SU-DHL-6 (cell line): Measurements from ENCODE around the gene NRG3.

Source experiments
- H2AFZ ChIP-seq: fragments of 200-600 bp; sonication (generic); 2 replicates; pipeline ENCODE4 v1.6.1; 2014; ENCODE audit warnings: low read depth, mild to moderate bottlenecking, moderate library complexity, mixed read lengths, antibody characterized with exemption, low read length; ENCODE audit not compliant: severe bottlenecking
- H3F3A ChIP-seq: fragments of 200-600 bp; shearing (Covaris generic); 2 replicates; pipeline ENCODE4 v1.6.0; 2016; ENCODE audit warnings: antibody characterized with exemption, mild to moderate bottlenecking; ENCODE audit not compliant: insufficient read depth
- H3K27ac ChIP-seq: fragments of 200-600 bp; sonication (generic); 2 replicates; pipeline ENCODE4 v1.5.1; 2016; ENCODE audit warnings: low read depth, mild to moderate bottlenecking, low read length, moderate library complexity, mixed read lengths
- H3K27me3 ChIP-seq: fragments of 200-600 bp; sonication (generic), shearing (Covaris generic); 2 replicates; pipeline ENCODE4 v1.6.0; 2014; ENCODE audit warnings: mild to moderate bottlenecking, low read length
- H3K36me3 ChIP-seq: fragments of 200-600 bp; sonication (generic); 2 replicates; pipeline ENCODE4 v1.6.1; 2014; ENCODE audit warnings: mild to moderate bottlenecking, low read length, mixed read lengths
- H3K4me2 ChIP-seq: fragments of 300-600, 200-600 bp; shearing (Covaris generic), sonication (generic); 2 replicates; pipeline ENCODE4 v1.6.0; 2014; ENCODE audit warnings: low read length, low read depth, mild to moderate bottlenecking; ENCODE audit not compliant: poor library complexity, severe bottlenecking
- H3K4me3 ChIP-seq: fragments of 200-600 bp; sonication (generic); 2 replicates; pipeline ENCODE4 v1.5.1; 2014; ENCODE audit warnings: antibody characterized with exemption, low read length, mild to moderate bottlenecking, mixed read lengths; ENCODE audit not compliant: insufficient read depth, poor library complexity, severe bottlenecking
- H3K79me2 ChIP-seq: fragments of 200-600 bp; sonication (generic); 2 replicates; pipeline ENCODE4 v1.6.1; 2014; ENCODE audit warnings: mild to moderate bottlenecking, low read length, moderate library complexity; ENCODE audit not compliant: insufficient read depth
- H3K9ac ChIP-seq: fragments of 200-600 bp; sonication (generic); 2 replicates; pipeline ENCODE4 v1.7.0; 2014; ENCODE audit warnings: mild to moderate bottlenecking, low read length
- H3K9me2 ChIP-seq: fragments of 200-600 bp; sonication (generic); replicated peaks from 2 replicates; pipeline ENCODE4 v1.6.1; 2014; ENCODE audit warnings: low read length; ENCODE audit not compliant: insufficient read depth
- H3K9me3 ChIP-seq: fragments of 200-600 bp; sonication (generic); 2 replicates; pipeline ENCODE4 v1.6.1; 2014; ENCODE audit warnings: low read length, mixed read lengths; ENCODE audit not compliant: insufficient read depth
- H4K20me1 ChIP-seq: fragments of 200-600 bp; sonication (generic); 2 replicates; pipeline ENCODE4 v1.6.1; 2014; ENCODE audit warnings: low read depth, mild to moderate bottlenecking, antibody characterized with exemption, low read length, moderate library complexity, mixed read lengths
- EZH2phosphoT487 ChIP-seq: fragments of 200-600 bp; sonication (generic), shearing (Covaris generic); conservative IDR thresholded peaks from 2 replicates; pipeline ENCODE4 v1.6.1; 2018; ENCODE audit warnings: mild to moderate bottlenecking, antibody characterized with exemption, low read length, moderate library complexity, mixed read lengths
- TF ChIP-seq, protein P1 (sequence below): fragments of 200-600 bp; sonication (generic); IDR thresholded peaks from one replicate; pipeline ENCODE4 v1.5.1; 2017; ENCODE audit warnings: antibody characterized with exemption, mild to moderate bottlenecking, low read length, moderate library complexity; ENCODE audit not compliant: insufficient read depth, poor library complexity, severe bottlenecking

NRG3 gene

GRCh38 chr10:82938331-82938730 is 1063.3 kb downstream of the NRG3 start:
- H3K27ac ChIP-seq: no peak overlapping the region
- no peaks in the 10 kb centered on the region for H3K79me2 ChIP-seq
- H3K9me3 ChIP-seq: no peaks in the 10 kb centered on the region
- TF ChIP-seq EZH2phosphoT487: no peak
- TF ChIP-seq, protein P1, sequence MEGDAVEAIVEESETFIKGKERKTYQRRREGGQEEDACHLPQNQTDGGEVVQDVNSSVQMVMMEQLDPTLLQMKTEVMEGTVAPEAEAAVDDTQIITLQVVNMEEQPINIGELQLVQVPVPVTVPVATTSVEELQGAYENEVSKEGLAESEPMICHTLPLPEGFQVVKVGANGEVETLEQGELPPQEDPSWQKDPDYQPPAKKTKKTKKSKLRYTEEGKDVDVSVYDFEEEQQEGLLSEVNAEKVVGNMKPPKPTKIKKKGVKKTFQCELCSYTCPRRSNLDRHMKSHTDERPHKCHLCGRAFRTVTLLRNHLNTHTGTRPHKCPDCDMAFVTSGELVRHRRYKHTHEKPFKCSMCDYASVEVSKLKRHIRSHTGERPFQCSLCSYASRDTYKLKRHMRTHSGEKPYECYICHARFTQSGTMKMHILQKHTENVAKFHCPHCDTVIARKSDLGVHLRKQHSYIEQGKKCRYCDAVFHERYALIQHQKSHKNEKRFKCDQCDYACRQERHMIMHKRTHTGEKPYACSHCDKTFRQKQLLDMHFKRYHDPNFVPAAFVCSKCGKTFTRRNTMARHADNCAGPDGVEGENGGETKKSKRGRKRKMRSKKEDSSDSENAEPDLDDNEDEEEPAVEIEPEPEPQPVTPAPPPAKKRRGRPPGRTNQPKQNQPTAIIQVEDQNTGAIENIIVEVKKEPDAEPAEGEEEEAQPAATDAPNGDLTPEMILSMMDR: no peak
- H3K36me3 ChIP-seq: no peaks in the 10 kb centered on the region
- H2AFZ ChIP-seq: no peak overlapping the region
- no peak overlapping the region for H3K9ac ChIP-seq
- H3K27me3 ChIP-seq: no peaks in the 10 kb centered on the region
- no peaks in the 10 kb centered on the region for H3K9me2 ChIP-seq
- no peaks in the 10 kb centered on the region for H3F3A ChIP-seq
- no peak overlapping the region for H3K4me2 ChIP-seq
- H4K20me1 ChIP-seq: no peaks in the 10 kb centered on the region
- H3K4me3 ChIP-seq: no peak overlapping the region

- Histone ChIP-seq H3K27ac (no peak overlapping the region), H3K9ac (no peak overlapping the region), H3K9me3 (no peaks in the 10 kb centered on the region), H3K79me2 (no peaks in the 10 kb centered on the region), H3K4me2 (no peak overlapping the region), H2AFZ (no peak overlapping the region), H3K27me3 (no peaks in the 10 kb centered on the region), H3K4me3 (no peak overlapping the region), H3K9me2 (no peaks in the 10 kb centered on the region), H3K36me3 (no peaks in the 10 kb centered on the region), H3F3A (no peaks in the 10 kb centered on the region), H4K20me1 (no peaks in the 10 kb centered on the region)
- no peak for TF ChIP-seq EZH2phosphoT487
- TF ChIP-seq, protein P1: no peak
Observed at GRCh38 chr10:82942286-82943099, 1067.5 kb downstream of the NRG3 start.

DNA sequence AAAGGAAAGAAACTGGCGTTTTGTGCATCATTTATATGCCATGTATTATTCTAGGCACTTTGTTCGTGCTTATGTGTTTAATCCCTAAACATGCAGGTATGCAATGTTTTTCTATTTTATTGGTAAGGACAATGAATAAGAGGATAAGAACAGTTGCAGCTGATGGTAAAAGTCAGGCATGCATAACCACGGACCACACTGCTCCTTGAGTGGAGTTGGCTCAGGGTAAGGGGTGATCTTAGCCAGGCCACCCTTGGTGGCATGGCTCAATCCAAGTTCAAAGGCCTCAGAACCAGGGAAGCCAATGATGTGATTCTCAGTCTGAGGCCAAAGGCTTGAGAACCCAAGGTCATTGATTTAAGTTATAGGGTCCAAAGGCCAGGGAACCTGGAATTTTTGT is 1068.1 kb downstream of the NRG3 start:
- Histone ChIP-seq H4K20me1 (no peaks in the 10 kb centered on the region), H3K36me3 (no peaks in the 10 kb centered on the region), H3K27me3 (no peaks in the 10 kb centered on the region), H3K4me3 (no peak overlapping the region), H3K9me2 (no peaks in the 10 kb centered on the region), H3F3A (no peaks in the 10 kb centered on the region), H3K27ac (no peak overlapping the region), H3K4me2 (no peak overlapping the region), H3K9ac (no peak overlapping the region), H2AFZ (no peak overlapping the region), H3K79me2 (no peaks in the 10 kb centered on the region), H3K9me3 (no peaks in the 10 kb centered on the region)
- TF ChIP-seq EZH2phosphoT487: no peak
- TF ChIP-seq, protein P1: no peak
